Measurements from ENCODE around the gene SVIL. TPM values are rescaled to one million over a fixed set of nuclear protein-coding genes. Genes with fewer than 3 reads are reported as not detected.
"Not testable (repeated sequence)": the region's sequence is repeated elsewhere in the genome, so short reads cannot be mapped to it uniquely, and the experiment has no call there.

SVIL gene
- total RNA-seq, 2 experiments from 2014 or later, result 1.0 to 3.7 TPM

- H3K36me3 Mint-ChIP-seq, result no peaks in the 10 kb centered on the region
- CTCF ChIA-PET, result no interaction called here
- no peaks in the 10 kb centered on the region for H3K4me1 Mint-ChIP-seq
- no peak overlapping the region for H3K4me3 Mint-ChIP-seq
- no peak for ATAC-seq
- H3K9me3 Mint-ChIP-seq (ENCODE audit: low read depth), result no peaks in the 10 kb centered on the region
- H3K27me3 Mint-ChIP-seq, result no peaks in the 10 kb centered on the region
- DNase-seq, result no peak
- H3K27ac Mint-ChIP-seq, result no peak overlapping the region
These were observed 51.1 kb downstream of the SVIL start for GRCh38 chr10:29583674-29584073.

- H3K27me3 Mint-ChIP-seq; CTCF ChIA-PET; ATAC-seq; H3K36me3 Mint-ChIP-seq; H3K27ac Mint-ChIP-seq; H3K9me3 Mint-ChIP-seq (ENCODE audit: low read depth); H3K4me1 Mint-ChIP-seq; DNase-seq; H3K4me3 Mint-ChIP-seq: not testable (repeated sequence)
These were observed 52.0 kb downstream of the SVIL start for GRCh38 chr10:29582769-29583168.

- CTCF ChIA-PET, result no interaction called here
- Mint-ChIP-seq H3K36me3 (no peaks in the 10 kb centered on the region), H3K27me3 (no peaks in the 10 kb centered on the region), H3K27ac (no peak overlapping the region), H3K4me3 (no peak overlapping the region), H3K9me3 (ENCODE audit: low read depth) (no peaks in the 10 kb centered on the region), H3K4me1 (no peaks in the 10 kb centered on the region)
- ATAC-seq, result no peak
- no peak for DNase-seq
These were observed 55.3 kb downstream of the SVIL start for GRCh38 chr10:29579455-29579970.

GRCh38 chr10:29578457-29578856 lies 56.3 kb downstream of the SVIL start:
- no peaks in the 10 kb centered on the region for H3K4me1 Mint-ChIP-seq
- no peaks in the 10 kb centered on the region for H3K27me3 Mint-ChIP-seq
- ATAC-seq, result no peak
- H3K9me3 Mint-ChIP-seq (ENCODE audit: low read depth), result no peaks in the 10 kb centered on the region
- H3K27ac Mint-ChIP-seq, result no peak overlapping the region
- H3K4me3 Mint-ChIP-seq, result no peak overlapping the region
- CTCF ChIA-PET, result no interaction called here
- DNase-seq, result no peak
- no peaks in the 10 kb centered on the region for H3K36me3 Mint-ChIP-seq

- CTCF ChIA-PET, result no interaction called here
- Mint-ChIP-seq H3K27ac (no peak overlapping the region), H3K4me3 (no peak overlapping the region), H3K36me3 (no peaks in the 10 kb centered on the region), H3K9me3 (ENCODE audit: low read depth) (no peaks in the 10 kb centered on the region), H3K4me1 (no peaks in the 10 kb centered on the region), H3K27me3 (no peaks in the 10 kb centered on the region)
- DNase-seq (no peak), ATAC-seq (no peak)
These were observed 58.1 kb downstream of the SVIL start for GRCh38 chr10:29576681-29577080.

GRCh38 chr10:29575098-29575455 lies 59.7 kb downstream of the SVIL start:
- CTCF ChIA-PET, result no interaction called here
- Mint-ChIP-seq H3K4me1 (no peaks in the 10 kb centered on the region), H3K36me3 (no peaks in the 10 kb centered on the region), H3K9me3 (ENCODE audit: low read depth) (no peaks in the 10 kb centered on the region), H3K27me3 (no peaks in the 10 kb centered on the region), H3K4me3 (no peak overlapping the region), H3K27ac (no peak overlapping the region)
- ATAC-seq, result no peak
- no peak for DNase-seq

- H3K4me1 Mint-ChIP-seq; H3K36me3 Mint-ChIP-seq; H3K27me3 Mint-ChIP-seq; ATAC-seq; H3K9me3 Mint-ChIP-seq (ENCODE audit: low read depth); DNase-seq; H3K27ac Mint-ChIP-seq; H3K4me3 Mint-ChIP-seq; CTCF ChIA-PET: not testable (repeated sequence)
These were observed 60.3 kb downstream of the SVIL start for GRCh38 chr10:29574212-29575097.

- H3K27ac Mint-ChIP-seq; H3K9me3 Mint-ChIP-seq (ENCODE audit: low read depth); H3K27me3 Mint-ChIP-seq; H3K4me1 Mint-ChIP-seq; ATAC-seq; CTCF ChIA-PET; H3K4me3 Mint-ChIP-seq; H3K36me3 Mint-ChIP-seq; DNase-seq: not testable (repeated sequence)
These were observed 64.5 kb downstream of the SVIL start for GRCh38 chr10:29570248-29570647.

- Mint-ChIP-seq H3K36me3 (no peaks in the 10 kb centered on the region), H3K27me3 (no peaks in the 10 kb centered on the region), H3K4me3 (no peak overlapping the region), H3K4me1 (no peaks in the 10 kb centered on the region), H3K9me3 (ENCODE audit: low read depth) (no peaks in the 10 kb centered on the region), H3K27ac (no peak overlapping the region)
- CTCF ChIA-PET, result no interaction called here
- DNase-seq (no peak), ATAC-seq (no peak)
These were observed 65.0 kb downstream of the SVIL start for GRCh38 chr10:29569795-29570194.

GRCh38 chr10:29567003-29567402 lies 67.8 kb downstream of the SVIL start:
- Mint-ChIP-seq H3K9me3 (ENCODE audit: low read depth) (no peaks in the 10 kb centered on the region), H3K4me1 (no peaks in the 10 kb centered on the region), H3K4me3 (no peak overlapping the region), H3K27ac (no peak overlapping the region), H3K36me3 (no peaks in the 10 kb centered on the region), H3K27me3 (no peaks in the 10 kb centered on the region)
- CTCF ChIA-PET, result no interaction called here
- DNase-seq (no peak), ATAC-seq (no peak)

- DNase-seq; ATAC-seq; CTCF ChIA-PET; H3K4me3 Mint-ChIP-seq; H3K4me1 Mint-ChIP-seq; H3K36me3 Mint-ChIP-seq; H3K27me3 Mint-ChIP-seq; H3K9me3 Mint-ChIP-seq (ENCODE audit: low read depth); H3K27ac Mint-ChIP-seq: not testable (repeated sequence)
These were observed 68.6 kb downstream of the SVIL start for GRCh38 chr10:29566209-29566608.

- no peak overlapping the region for H3K27ac Mint-ChIP-seq
- no peaks in the 10 kb centered on the region for H3K4me1 Mint-ChIP-seq
- ATAC-seq, result no peak
- no peak for DNase-seq
- CTCF ChIA-PET, result no interaction called here
- H3K27me3 Mint-ChIP-seq, result no peaks in the 10 kb centered on the region
- no peaks in the 10 kb centered on the region for H3K36me3 Mint-ChIP-seq
- no peaks in the 10 kb centered on the region for H3K9me3 Mint-ChIP-seq (ENCODE audit: low read depth)
- no peak overlapping the region for H3K4me3 Mint-ChIP-seq
These were observed 71.2 kb downstream of the SVIL start for GRCh38 chr10:29563420-29564035.

- H3K4me1 Mint-ChIP-seq; H3K9me3 Mint-ChIP-seq (ENCODE audit: low read depth); H3K4me3 Mint-ChIP-seq; DNase-seq; H3K27me3 Mint-ChIP-seq; CTCF ChIA-PET; H3K27ac Mint-ChIP-seq; H3K36me3 Mint-ChIP-seq; ATAC-seq: not testable (repeated sequence)
These were observed 71.8 kb downstream of the SVIL start for GRCh38 chr10:29563006-29563405.

- H3K27ac Mint-ChIP-seq, result no peak overlapping the region
- H3K4me1 Mint-ChIP-seq, result peaks cover 3% of the 10 kb centered on the region
- no peaks in the 10 kb centered on the region for H3K9me3 Mint-ChIP-seq (ENCODE audit: low read depth)
- ATAC-seq, result no peak
- no peaks in the 10 kb centered on the region for H3K27me3 Mint-ChIP-seq
- no peak overlapping the region for H3K4me3 Mint-ChIP-seq
- H3K36me3 Mint-ChIP-seq, result no peaks in the 10 kb centered on the region
- no peak for DNase-seq
- CTCF ChIA-PET, result no interaction called here
These were observed 74.8 kb downstream of the SVIL start for GRCh38 chr10:29559996-29560395.

All from activated CD8-positive, alpha-beta memory T cell treated with anti-CD3 and anti-CD28 coated beads, Interleukin-2, amount 10 ng/mL, durations not matched to agents 7 days and 5 days (primary cell).